ENCODE measurements around the gene TTF2.
"Not testable (repeated sequence)": the region's sequence is repeated elsewhere in the genome, so short reads cannot be mapped to it uniquely, and the experiment has no call there.

The TTF2 gene

GRCh38 chr1:117093870-117094621, 33.9 kb downstream of the TTF2 start:
- DNase-seq (ENCODE audit: low read depth), result no peak

DNA sequence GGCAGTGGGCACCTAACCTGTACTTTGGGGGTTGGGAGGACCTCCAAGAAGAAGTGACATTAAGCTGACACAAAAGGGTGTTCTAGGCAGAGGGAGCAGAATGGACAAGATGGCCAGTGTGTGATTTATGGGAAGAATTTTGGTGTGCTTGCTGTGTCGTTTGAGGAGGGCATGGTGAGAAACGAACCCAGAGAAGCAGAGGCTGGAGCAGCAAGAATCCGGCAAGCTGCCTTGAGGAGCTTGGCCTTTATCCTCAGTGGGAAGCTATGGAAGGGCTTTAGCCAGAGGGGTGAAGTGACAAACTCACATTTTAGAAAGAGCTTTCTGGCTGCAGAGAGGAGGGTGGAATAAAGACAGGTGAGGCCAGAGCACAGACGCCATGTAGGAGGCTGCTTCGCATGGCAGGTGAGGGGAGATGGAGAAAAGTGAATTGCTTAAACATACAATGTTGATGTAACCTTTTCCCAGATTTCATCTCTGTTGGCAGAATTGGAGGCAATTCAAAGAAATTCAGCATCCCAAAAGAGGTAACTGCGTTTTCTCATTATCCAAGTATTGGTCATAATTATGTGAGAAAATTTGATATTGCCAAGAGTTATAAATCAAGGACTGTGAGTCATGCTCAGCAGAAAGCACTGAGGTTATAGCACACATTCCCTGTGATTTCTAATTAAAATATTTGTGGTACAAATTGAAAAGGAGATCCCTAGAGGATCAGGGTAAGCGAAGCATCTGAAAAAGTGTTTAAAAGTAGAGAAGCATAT, 34.9 kb downstream of the TTF2 start:
- peak; percentile 38 for DNase-seq (ENCODE audit: low read depth)

DNA sequence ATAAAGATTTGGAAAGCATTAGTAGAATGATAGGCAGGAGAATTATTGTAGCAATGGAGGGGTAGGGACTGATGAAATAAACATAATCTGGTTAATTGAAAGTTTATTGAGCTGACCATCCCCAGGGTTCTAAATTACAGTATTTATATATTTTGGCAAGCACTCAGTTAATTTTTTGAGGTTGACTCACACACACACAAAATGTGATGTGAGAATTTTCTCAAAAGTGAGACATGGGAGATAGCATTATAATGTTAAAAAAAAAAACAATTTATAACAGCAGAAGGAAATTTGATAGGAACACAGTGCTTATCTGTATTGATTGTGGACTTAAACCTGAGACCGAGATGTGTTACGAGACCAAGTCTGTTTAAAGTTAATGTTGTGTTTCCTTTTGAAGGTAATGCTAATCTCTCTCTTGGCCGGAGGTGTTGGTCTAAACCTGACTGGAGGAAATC, 36.9 kb downstream of the TTF2 start:
- DNase-seq (ENCODE audit: low read depth), result no peak

- DNase-seq (ENCODE audit: low read depth), result no peak
Measured at GRCh38 chr1:117097443-117097842, 37.3 kb downstream of the TTF2 start.

- no peak for DNase-seq (ENCODE audit: low read depth)
Measured at GRCh38 chr1:117098287-117098890, 38.3 kb downstream of the TTF2 start.

- DNase-seq (ENCODE audit: low read depth), result no peak
Measured at GRCh38 chr1:117101334-117101733, 41.2 kb downstream of the TTF2 start.

DNA sequence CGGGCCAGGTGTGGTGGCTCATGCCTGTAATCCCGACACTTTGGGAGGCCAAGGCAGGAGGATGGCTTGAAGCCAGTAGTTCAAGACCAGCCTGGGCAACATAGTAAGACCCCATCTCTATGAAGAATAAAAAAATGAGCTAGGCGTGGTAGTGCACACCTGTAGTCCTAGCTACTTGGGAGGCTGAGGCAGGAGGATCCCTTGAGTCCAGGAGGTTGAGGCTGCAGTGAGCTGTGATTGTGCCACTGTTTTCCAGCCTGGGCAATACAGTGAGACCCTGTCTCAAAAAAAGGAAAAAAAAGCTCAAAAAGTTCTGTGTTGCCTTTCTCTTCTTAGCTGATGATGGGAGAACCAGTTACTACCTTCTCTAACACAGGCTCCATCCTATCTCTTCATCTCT, 41.7 kb downstream of the TTF2 start:
- not testable (repeated sequence) for DNase-seq (ENCODE audit: low read depth)

DNA sequence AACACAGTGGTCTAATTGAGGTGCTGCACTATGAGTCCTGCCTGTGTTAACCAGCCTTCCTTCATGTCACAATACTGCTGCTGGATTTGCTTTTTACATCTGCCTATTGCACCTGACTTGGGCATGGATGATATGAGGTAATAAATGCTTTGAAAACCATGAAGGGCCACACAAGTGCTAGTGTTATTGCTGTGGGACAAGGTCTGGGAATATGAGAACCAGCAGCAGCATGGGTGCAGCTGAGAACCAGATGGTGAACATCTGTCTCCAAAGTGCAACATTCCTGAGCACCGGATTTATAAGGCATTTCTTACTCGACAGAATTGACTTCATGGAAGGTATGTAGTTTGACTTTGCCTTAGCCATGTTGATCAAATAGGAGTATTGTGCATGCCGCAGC, 44.9 kb downstream of the TTF2 start:
- DNase-seq (ENCODE audit: low read depth), result no peak

DNA sequence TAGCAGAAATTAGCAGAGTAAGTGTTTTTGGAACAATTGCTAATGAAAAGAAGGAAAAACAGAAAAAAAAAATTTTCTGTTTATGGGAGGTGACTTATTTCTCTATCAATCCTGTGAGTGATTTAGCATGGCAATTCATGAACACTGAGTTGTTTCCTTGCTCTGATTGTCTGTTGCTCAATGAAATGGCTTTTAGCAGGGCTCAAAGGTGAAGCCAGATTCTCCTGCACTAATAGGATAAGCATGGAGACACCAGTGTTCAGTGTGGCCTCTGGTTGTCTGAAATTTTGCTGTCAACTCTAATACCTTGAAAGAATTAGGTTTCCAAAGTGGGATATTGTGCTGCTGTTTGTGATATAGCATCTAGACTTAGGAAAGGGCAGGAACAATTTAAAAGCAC, 45.6 kb downstream of the TTF2 start:
- no peak for DNase-seq (ENCODE audit: low read depth)

DNA sequence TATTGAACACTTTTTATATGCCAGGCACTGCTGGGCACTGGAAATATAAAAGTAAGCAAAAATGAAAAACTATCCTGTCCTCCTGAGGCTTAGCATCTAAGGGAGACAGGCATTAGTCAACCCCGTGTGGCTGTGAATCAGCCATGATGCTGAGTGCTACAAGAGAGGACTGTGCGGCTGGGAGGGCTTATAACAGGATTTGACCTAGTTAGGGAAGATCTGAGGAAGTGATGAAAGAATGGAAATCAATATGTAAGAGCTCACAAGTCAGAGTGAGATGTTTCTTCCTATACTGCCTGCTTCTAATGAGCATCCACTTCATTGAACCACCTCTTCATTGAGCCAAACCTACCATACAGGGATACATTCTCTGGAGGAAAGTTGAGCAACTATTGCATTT, 46.4 kb downstream of the TTF2 start:
- no peak for DNase-seq (ENCODE audit: low read depth)

DNA sequence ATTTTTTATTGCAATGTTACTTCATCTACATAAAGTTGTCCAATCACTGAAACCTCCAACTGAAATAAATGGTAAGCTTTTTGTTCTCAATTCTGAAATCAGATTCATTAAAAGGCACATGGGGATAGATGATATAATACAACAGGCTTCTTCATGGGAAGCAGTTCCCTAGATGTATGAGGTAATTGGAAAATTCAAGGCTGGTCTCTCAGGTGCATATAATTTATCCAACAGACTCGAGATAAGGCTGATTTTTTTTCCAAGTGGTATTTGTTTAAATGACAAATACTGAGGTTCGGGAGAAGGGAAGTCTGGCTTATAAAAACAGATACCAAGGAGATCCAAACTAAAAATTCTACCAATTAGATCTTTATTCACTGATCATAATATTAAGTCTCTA, 47.2 kb downstream of the TTF2 start:
- no peak for DNase-seq (ENCODE audit: low read depth)

GRCh38 chr1:117110774-117111173, 50.6 kb downstream of the TTF2 start:
- no peak for DNase-seq (ENCODE audit: low read depth)

DNA sequence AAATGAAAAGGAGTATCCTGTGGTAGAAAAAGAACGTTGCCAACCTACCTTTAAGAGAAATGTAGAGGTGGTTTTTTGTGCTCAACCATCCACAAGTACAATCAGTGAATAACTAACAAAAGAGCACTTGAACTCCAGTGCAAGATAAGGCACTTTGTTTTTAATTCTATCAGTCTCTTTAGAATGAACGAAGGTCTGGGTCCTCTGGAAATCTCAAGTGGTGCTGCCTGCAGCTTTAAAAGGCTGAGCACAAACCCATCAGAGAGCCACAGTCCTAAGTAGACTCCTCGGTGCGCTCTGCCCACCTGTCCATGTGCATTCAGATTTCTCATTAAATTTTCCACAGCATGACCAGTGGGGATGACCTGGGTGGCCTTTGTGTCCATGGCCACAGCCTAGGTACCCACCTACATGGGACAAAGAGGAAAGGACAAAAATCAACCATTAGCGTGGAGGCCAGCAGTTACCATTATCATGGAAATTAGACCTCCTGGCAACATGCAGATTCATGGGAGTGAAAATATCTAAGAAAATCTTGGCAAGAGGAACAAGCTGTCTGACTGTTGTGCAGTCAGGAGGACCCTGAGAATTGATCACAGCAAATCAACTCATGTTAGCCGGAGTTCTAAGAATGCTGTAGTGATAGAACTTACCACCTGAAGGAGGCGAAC, 52.1 kb downstream of the TTF2 start:
- DNase-seq (ENCODE audit: low read depth), result no peak

DNA sequence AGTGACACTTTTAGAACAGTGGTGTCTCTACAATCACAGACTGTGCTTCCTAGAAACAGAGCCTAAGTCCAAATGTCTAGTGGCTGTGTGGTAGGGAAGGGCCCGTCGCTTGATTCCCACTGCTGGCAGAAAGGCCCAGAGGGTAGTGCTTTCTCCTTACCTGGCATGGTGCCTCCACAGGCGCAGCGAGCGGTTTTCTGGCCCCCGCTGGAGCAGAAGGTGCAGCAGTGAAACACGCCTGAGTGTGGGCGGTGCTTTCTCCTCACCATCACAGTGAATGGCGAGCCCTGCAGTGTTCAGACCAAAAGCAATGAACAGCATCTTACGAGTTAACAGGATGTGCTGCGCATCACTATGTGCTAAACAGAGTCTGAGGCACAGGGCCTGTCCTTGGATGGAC, 53.1 kb downstream of the TTF2 start:
- DNase-seq (ENCODE audit: low read depth), result no peak

GRCh38 chr1:117114877-117115276, 54.8 kb downstream of the TTF2 start:
- no peak for DNase-seq (ENCODE audit: low read depth)

DNA sequence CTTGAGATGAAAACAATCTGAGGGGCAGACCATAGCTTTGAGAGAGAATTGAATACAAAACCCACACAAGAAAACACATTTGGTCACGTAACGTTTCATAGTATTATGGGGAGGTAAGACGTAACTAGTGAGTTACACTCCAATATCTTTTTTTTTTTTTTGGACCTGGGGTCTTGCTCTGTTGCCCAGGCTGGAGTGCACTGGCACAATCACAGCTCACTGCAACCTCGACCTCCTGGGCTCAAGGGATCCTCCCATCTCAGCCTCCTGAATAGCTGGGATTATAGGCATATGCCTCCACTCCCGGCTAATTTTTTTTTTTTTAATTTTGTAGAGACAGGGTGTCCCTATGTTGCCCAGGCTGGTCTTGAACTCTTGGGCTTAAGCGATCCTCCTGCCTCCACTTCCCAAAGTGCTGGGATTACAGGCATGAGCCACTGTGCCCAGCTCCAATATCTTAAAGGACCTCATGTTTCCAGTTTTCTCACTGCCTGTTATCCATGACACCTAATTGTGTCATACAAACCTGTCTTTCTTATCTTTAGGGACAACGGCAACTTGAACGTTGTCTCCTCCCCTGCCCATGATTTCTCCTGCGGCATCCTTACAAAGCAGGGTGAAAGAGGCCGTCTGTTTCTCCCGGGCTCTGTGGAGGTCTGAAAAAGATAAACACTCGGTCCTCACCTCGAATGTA, 56.1 kb downstream of the TTF2 start:
- no peak for DNase-seq (ENCODE audit: low read depth)

GRCh38 chr1:117116784-117117130, 56.6 kb downstream of the TTF2 start:
- DNase-seq (ENCODE audit: low read depth), result no peak

- DNase-seq (ENCODE audit: low read depth), result no peak
Measured at GRCh38 chr1:117117697-117118096, 57.6 kb downstream of the TTF2 start.

- DNase-seq (ENCODE audit: low read depth), result no peak
Measured at GRCh38 chr1:117118137-117118536, 58.0 kb downstream of the TTF2 start.

DNA sequence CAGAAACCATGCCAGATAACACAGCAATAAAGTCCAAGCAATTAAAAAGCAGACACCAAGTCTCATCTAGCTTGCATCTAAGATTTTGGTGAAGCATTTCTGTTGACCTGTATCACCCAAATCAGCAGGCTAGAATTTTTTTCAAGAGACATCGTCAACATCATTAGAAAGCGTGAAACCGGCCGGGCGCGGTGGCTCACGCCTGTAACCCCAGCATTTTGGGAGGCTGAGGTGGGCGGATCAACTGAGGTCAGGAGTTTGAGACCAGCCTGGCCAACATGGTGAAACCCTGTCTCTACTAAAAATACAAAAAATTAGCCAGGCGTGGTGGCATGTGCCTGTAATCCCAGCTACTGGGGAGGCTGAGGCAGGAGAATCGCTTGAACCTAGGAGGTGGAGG, 59.0 kb downstream of the TTF2 start:
- not testable (repeated sequence) for DNase-seq (ENCODE audit: low read depth)

DNA sequence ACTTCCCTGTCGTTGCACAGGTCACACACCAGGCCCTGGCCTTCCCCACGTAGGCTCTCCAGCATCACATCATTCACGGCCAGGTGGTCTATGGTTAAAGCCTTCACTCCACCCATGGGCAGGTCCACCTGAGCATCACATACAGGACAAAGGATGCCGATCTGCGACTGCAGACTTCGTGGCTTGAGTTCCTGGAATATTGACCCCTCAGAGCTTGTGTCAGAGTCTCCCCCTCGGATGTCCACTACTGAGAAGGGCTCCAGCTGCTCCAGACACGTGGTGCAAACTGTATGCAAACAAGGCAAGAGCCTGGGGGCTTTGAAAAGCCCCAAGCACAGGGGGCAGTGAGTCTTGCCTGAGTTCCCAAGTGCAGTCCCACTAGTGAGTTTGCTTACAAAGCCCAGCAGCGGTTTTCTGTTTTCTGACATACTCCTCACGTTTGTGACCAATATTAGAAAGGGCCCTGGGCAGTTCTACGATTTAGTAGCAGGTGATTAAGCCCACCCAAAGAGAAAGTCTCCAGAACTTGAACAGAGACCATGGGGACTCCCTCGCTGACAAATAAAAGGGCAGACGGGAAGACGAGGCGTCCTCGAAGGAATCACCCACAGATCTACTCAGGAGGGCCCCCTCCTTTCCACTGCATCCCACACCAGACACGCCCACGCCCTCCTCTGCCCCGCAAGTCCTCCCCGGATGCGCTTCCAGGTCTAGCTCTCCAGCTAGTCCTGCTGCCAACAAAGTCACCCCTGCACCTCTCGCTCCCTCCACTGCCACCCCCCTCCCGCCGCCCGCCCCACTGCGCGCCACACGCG, 60.9 kb downstream of the TTF2 start:
- DNase-seq (ENCODE audit: low read depth), result no peak

All from stromal cell of bone marrow (primary cell).